ENCODE data around the gene COMT.

COMT gene

GRCh38 chr22:19990188-19990587 is 48.6 kb downstream of the COMT start:
- peaks cover 10 to 11% of the 10 kb centered on the region in 2 donors for H3K4me1 ChIP-seq (ENCODE audit: control insufficient read depth in 1 of 2, insufficient read depth in 2 of 2, low read length in 2 of 2)
- H3K27me3 ChIP-seq (ENCODE audit: control insufficient read depth in 1 of 2, insufficient read depth in 2 of 2, low read length in 2 of 2), result no peaks in the 10 kb centered on the region
- no peaks in the 10 kb centered on the region for H3K36me3 ChIP-seq (ENCODE audit: control insufficient read depth in 1 of 2, insufficient read depth in 2 of 2, low read length in 2 of 2)
- H3K4me3 ChIP-seq (ENCODE audit: low read depth in 1 of 2, low read length in 2 of 2), result no peak overlapping the region
- H3K9me3 ChIP-seq (ENCODE audit: control insufficient read depth in 1 of 2, low read length in 2 of 2), result no peaks in the 10 kb centered on the region
- no peak overlapping the region for H3K27ac ChIP-seq (ENCODE audit: low read depth, low read length)
- H3K9ac ChIP-seq (ENCODE audit: low read depth in 1 of 2, low read length in 2 of 2), result no peak overlapping the region

GRCh38 chr22:19990609-19991394 is 49.2 kb downstream of the COMT start:
- Histone ChIP-seq H3K36me3 (ENCODE audit: control insufficient read depth in 1 of 2, insufficient read depth in 2 of 2, low read length in 2 of 2) (no peaks in the 10 kb centered on the region), H3K9me3 (ENCODE audit: control insufficient read depth in 1 of 2, low read length in 2 of 2) (no peaks in the 10 kb centered on the region), H3K27me3 (ENCODE audit: control insufficient read depth in 1 of 2, insufficient read depth in 2 of 2, low read length in 2 of 2) (no peaks in the 10 kb centered on the region), H3K9ac (ENCODE audit: low read depth in 1 of 2, low read length in 2 of 2) (no peak overlapping the region), H3K4me1 (ENCODE audit: control insufficient read depth in 1 of 2, insufficient read depth in 2 of 2, low read length in 2 of 2) (peaks cover 8 to 10% of the 10 kb centered on the region in 2 donors), H3K27ac (ENCODE audit: low read depth, low read length) (no peak overlapping the region), H3K4me3 (ENCODE audit: low read depth in 1 of 2, low read length in 2 of 2) (no peak overlapping the region)

DNA sequence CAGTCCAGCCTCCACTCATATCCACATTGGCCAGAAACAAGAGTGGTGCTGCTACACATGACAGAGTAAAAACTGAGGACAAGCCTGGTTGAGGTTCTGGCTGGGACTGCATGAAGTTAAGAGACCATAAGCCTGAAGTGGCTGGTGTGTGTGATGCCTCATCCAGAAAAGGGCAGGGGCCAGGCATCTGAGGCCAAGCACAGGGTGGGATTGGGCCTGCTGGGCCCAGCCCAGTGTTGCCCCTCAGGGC is 49.7 kb downstream of the COMT start:
- Histone ChIP-seq H3K27ac (ENCODE audit: low read depth, low read length) (no peak overlapping the region), H3K9me3 (ENCODE audit: control insufficient read depth in 1 of 2, low read length in 2 of 2) (no peaks in the 10 kb centered on the region), H3K9ac (ENCODE audit: low read depth in 1 of 2, low read length in 2 of 2) (no peak overlapping the region), H3K4me3 (ENCODE audit: low read depth in 1 of 2, low read length in 2 of 2) (no peak overlapping the region), H3K27me3 (ENCODE audit: control insufficient read depth in 1 of 2, insufficient read depth in 2 of 2, low read length in 2 of 2) (no peaks in the 10 kb centered on the region), H3K36me3 (ENCODE audit: control insufficient read depth in 1 of 2, insufficient read depth in 2 of 2, low read length in 2 of 2) (no peaks in the 10 kb centered on the region), H3K4me1 (ENCODE audit: control insufficient read depth in 1 of 2, insufficient read depth in 2 of 2, low read length in 2 of 2) (peaks cover 3 to 6% of the 10 kb centered on the region in 2 donors)

GRCh38 chr22:19991645-19992451 is 50.3 kb downstream of the COMT start:
- no peak overlapping the region for H3K9ac ChIP-seq (ENCODE audit: low read depth in 1 of 2, low read length in 2 of 2)
- H3K27ac ChIP-seq (ENCODE audit: low read depth, low read length), result no peak overlapping the region
- H3K36me3 ChIP-seq (ENCODE audit: control insufficient read depth in 1 of 2, insufficient read depth in 2 of 2, low read length in 2 of 2), result no peaks in the 10 kb centered on the region
- peaks cover 0 to under 1% of the 10 kb centered on the region in 2 donors for H3K4me1 ChIP-seq (ENCODE audit: control insufficient read depth in 1 of 2, insufficient read depth in 2 of 2, low read length in 2 of 2)
- no peaks in the 10 kb centered on the region for H3K9me3 ChIP-seq (ENCODE audit: control insufficient read depth in 1 of 2, low read length in 2 of 2)
- H3K4me3 ChIP-seq (ENCODE audit: low read depth in 1 of 2, low read length in 2 of 2), result no peak overlapping the region
- no peaks in the 10 kb centered on the region for H3K27me3 ChIP-seq (ENCODE audit: control insufficient read depth in 1 of 2, insufficient read depth in 2 of 2, low read length in 2 of 2)

GRCh38 chr22:19992481-19992911 is 50.9 kb downstream of the COMT start:
- no peaks in the 10 kb centered on the region for H3K27me3 ChIP-seq (ENCODE audit: control insufficient read depth in 1 of 2, insufficient read depth in 2 of 2, low read length in 2 of 2)
- H3K4me1 ChIP-seq (ENCODE audit: control insufficient read depth in 1 of 2, insufficient read depth in 2 of 2, low read length in 2 of 2), result no peaks in the 10 kb centered on the region
- no peaks in the 10 kb centered on the region for H3K9me3 ChIP-seq (ENCODE audit: control insufficient read depth in 1 of 2, low read length in 2 of 2)
- no peak overlapping the region for H3K27ac ChIP-seq (ENCODE audit: low read depth, low read length)
- no peak overlapping the region for H3K9ac ChIP-seq (ENCODE audit: low read depth in 1 of 2, low read length in 2 of 2)
- H3K4me3 ChIP-seq (ENCODE audit: low read depth in 1 of 2, low read length in 2 of 2), result no peak overlapping the region
- H3K36me3 ChIP-seq (ENCODE audit: control insufficient read depth in 1 of 2, insufficient read depth in 2 of 2, low read length in 2 of 2), result no peaks in the 10 kb centered on the region

DNA sequence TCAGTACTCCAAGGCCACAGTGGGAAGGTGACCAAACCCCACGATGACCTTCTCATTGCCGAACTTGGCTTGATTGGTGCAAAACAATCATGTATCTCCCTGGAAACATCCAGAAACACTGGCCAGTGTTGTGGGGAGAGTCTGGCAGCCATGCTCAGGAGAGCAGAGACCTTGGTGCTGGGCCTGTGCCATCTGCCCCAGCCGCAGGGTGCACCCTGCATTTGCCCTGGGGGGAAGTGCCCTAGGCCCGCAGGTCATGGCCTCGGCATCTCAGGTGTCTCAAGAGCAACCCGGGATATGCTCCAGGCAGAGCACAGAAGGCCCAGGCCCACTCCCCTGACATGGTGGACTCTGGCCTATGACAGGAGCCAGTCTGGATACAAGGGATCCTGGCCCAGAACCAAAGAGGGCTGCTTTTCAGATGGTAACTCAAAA is 51.4 kb downstream of the COMT start:
- H3K4me3 ChIP-seq (ENCODE audit: low read depth in 1 of 2, low read length in 2 of 2), result no peak overlapping the region
- no peak overlapping the region for H3K27ac ChIP-seq (ENCODE audit: low read depth, low read length)
- no peak overlapping the region for H3K9ac ChIP-seq (ENCODE audit: low read depth in 1 of 2, low read length in 2 of 2)
- H3K36me3 ChIP-seq (ENCODE audit: control insufficient read depth in 1 of 2, insufficient read depth in 2 of 2, low read length in 2 of 2), result no peaks in the 10 kb centered on the region
- H3K9me3 ChIP-seq (ENCODE audit: control insufficient read depth in 1 of 2, low read length in 2 of 2), result no peaks in the 10 kb centered on the region
- no peaks in the 10 kb centered on the region for H3K27me3 ChIP-seq (ENCODE audit: control insufficient read depth in 1 of 2, insufficient read depth in 2 of 2, low read length in 2 of 2)
- no peaks in the 10 kb centered on the region for H3K4me1 ChIP-seq (ENCODE audit: control insufficient read depth in 1 of 2, insufficient read depth in 2 of 2, low read length in 2 of 2)

GRCh38 chr22:19993926-19994325 is 52.4 kb downstream of the COMT start:
- Histone ChIP-seq H3K4me1 (ENCODE audit: control insufficient read depth in 1 of 2, insufficient read depth in 2 of 2, low read length in 2 of 2) (no peaks in the 10 kb centered on the region), H3K9ac (ENCODE audit: low read depth in 1 of 2, low read length in 2 of 2) (no peak overlapping the region), H3K27ac (ENCODE audit: low read depth, low read length) (no peak overlapping the region), H3K27me3 (ENCODE audit: control insufficient read depth in 1 of 2, insufficient read depth in 2 of 2, low read length in 2 of 2) (no peaks in the 10 kb centered on the region), H3K36me3 (ENCODE audit: control insufficient read depth in 1 of 2, insufficient read depth in 2 of 2, low read length in 2 of 2) (no peaks in the 10 kb centered on the region), H3K4me3 (ENCODE audit: low read depth in 1 of 2, low read length in 2 of 2) (no peak overlapping the region), H3K9me3 (ENCODE audit: control insufficient read depth in 1 of 2, low read length in 2 of 2) (no peaks in the 10 kb centered on the region)

DNA sequence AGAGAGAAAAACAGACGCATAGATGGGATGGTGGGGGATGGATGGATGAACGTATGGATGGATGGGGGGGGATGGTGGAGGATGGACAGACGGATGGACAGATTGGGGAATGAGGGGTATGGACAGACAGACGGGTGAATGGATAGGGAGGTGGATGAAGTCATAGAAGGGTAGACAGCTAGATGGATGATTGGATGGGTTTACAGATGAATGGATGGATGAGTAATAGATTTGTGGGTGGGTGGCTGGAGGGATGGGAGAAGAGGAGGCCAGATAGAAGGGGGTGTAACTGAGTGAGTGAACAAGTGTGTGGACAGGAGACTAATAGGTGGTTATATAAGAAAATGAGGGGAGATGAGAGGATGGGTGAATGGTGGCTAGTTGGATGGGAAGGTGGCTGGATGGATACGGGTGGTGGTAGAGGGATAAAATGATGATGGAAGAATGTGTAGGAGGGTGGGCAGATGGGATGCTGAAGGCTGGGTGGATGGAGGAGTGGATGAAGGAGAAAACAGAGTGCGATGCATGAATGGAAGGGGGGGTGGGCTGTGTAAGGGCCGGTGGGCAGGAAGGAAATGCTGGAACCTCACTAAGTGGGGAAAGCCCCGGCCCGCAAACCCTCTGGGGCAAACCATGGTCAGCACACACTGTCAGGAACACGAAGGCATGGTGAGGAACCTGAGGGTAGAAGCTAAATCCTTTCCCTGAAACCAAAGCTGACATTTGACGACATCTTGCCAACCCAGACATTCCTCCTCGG is 53.5 kb downstream of the COMT start:
- Histone ChIP-seq H3K9me3 (ENCODE audit: control insufficient read depth in 1 of 2, low read length in 2 of 2) (no peaks in the 10 kb centered on the region), H3K27ac (ENCODE audit: low read depth, low read length) (no peak overlapping the region), H3K9ac (ENCODE audit: low read depth in 1 of 2, low read length in 2 of 2) (no peak overlapping the region), H3K4me3 (ENCODE audit: low read depth in 1 of 2, low read length in 2 of 2) (no peak overlapping the region), H3K36me3 (ENCODE audit: control insufficient read depth in 1 of 2, insufficient read depth in 2 of 2, low read length in 2 of 2) (no peaks in the 10 kb centered on the region), H3K27me3 (ENCODE audit: control insufficient read depth in 1 of 2, insufficient read depth in 2 of 2, low read length in 2 of 2) (no peaks in the 10 kb centered on the region), H3K4me1 (ENCODE audit: control insufficient read depth in 1 of 2, insufficient read depth in 2 of 2, low read length in 2 of 2) (no peaks in the 10 kb centered on the region)

GRCh38 chr22:19995611-19996339 is 54.2 kb downstream of the COMT start:
- no peaks in the 10 kb centered on the region for H3K27me3 ChIP-seq (ENCODE audit: control insufficient read depth in 1 of 2, insufficient read depth in 2 of 2, low read length in 2 of 2)
- H3K4me3 ChIP-seq (ENCODE audit: low read depth in 1 of 2, low read length in 2 of 2), result no peak overlapping the region
- no peaks in the 10 kb centered on the region for H3K9me3 ChIP-seq (ENCODE audit: control insufficient read depth in 1 of 2, low read length in 2 of 2)
- H3K36me3 ChIP-seq (ENCODE audit: control insufficient read depth in 1 of 2, insufficient read depth in 2 of 2, low read length in 2 of 2), result no peaks in the 10 kb centered on the region
- H3K9ac ChIP-seq (ENCODE audit: low read depth in 1 of 2, low read length in 2 of 2), result no peak overlapping the region
- no peaks in the 10 kb centered on the region for H3K4me1 ChIP-seq (ENCODE audit: control insufficient read depth in 1 of 2, insufficient read depth in 2 of 2, low read length in 2 of 2)
- H3K27ac ChIP-seq (ENCODE audit: low read depth, low read length), result peak overlapping the region; percentile 42
